Stimulated activated naive CD8-positive, alpha-beta T cell treated with anti-CD3 and anti-CD28 coated beads, Interleukin-15, Interleukin-2, amounts not matched to agents 100 U/mL and 50 U/mL, for 24 hours (primary cell): ENCODE measurements around the gene HS6ST3.
"Not testable (repeated sequence)": the region's sequence is repeated elsewhere in the genome, so short reads cannot be mapped to it uniquely, and the experiment has no call there.

ENCODE experiments used
- ATAC-seq: fragments of 150-1000 bp; cut with Tn5 transposase; one replicate; pipeline ENCODE4 v1.10.0; 2021
- DNase-seq: peaks from one replicate; pipeline ENCODE4 v3.0.0; 2021

Gene HS6ST3

DNA sequence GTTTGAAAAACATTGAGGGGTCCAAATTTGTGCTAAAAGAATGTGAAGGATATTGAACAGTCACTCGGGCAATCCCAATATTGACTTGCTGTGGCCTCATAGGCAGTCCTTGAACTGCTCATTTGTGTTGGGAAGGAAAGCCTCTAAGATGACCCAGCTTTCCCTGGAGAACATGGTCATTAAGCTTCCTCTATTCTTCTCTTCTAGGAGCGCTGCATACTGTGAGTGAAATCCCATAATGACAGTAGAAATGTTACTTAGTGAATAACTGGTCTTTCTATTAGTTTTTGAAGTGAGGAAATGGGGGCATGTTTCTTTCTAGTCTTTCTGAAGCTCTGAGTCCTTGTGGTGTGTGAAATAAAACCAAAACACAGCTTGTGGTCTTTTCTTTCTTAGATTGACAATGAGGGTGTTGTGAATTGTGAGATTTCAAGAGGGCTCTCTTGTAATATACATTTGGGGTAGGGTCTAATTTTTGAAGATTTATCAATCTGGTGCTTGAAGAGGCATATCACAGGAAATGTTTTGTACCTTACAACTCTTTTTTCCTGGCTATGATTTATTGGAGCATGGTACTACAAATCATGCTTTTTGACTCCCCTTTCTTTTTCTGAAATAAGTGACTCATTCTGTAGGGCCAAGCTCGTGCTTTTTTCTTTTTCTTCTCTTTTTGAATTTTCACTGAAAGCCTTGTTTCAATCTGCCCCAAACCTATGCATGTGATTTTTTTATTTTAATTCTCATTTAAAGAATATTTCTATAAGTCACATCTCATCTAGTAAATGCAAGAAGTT lies 653.6 kb downstream of the HS6ST3 start:
- no peak for ATAC-seq

DNA sequence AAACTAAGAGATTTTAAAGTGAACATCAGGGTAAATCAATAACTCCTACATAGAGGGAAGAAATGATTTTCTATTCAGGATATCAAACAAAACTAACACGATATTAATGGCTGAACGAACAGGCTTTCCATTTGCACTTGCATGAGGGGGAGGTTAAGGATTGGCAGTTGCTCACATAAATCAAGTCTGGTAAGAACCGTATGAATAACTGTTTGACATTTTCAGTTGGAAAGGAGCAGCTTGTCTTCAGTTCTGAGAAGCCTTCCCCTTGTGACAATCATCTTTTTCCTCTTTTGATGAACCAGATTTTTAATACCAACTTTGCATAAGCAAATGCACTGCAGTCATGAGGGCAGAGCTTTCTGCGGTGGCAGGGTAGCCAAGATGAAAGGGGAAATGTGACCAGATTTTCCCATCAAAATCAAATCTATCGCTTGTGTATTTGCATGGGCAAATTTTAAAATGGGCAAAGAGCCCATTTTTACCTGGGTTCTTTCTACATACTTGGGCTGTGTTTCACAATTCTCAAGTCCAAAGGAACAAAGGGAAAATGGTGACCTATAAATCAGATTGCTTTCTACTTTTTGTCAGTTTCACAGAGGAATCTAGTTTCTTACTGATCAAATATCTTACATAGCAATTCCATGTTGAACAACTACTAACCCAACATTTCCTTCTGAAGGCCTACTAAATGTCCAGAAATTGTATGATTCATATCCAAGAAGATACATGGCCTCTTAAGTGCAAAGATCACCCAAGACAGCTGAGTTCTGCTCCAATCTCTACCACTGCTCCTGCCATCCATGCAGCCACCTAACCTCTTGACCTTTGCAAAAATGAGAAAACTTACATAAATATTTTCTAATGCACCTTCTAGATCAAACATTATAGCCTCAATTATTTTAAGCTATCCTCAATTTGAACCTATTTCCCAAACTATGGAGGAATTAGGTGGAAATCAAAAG lies 654.7 kb downstream of the HS6ST3 start:
- ATAC-seq (no peak), DNase-seq (no peak)

More for the DNA sequence above, 653.6 kb downstream of the HS6ST3 start:
- DNase-seq, result no peak

DNA sequence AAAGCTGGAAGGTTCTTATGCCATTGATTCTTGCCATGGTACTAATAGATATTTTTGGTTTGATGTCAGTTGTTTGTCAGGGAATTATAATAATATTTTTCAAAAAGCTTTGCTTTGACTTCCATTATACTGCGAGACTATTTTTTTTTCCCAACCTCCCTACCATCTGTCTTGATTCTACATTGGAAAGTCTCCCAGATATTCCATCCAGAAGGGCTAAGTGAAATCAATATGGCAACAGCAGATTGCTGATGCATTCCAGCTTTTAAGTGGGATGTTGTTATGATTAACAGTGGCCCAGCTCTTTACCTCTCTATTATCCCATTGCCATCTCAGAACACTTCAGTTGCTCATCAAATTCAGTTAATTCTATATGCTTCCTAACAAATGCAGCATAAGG lies 657.0 kb downstream of the HS6ST3 start:
- DNase-seq (no peak), ATAC-seq (no peak)

DNA sequence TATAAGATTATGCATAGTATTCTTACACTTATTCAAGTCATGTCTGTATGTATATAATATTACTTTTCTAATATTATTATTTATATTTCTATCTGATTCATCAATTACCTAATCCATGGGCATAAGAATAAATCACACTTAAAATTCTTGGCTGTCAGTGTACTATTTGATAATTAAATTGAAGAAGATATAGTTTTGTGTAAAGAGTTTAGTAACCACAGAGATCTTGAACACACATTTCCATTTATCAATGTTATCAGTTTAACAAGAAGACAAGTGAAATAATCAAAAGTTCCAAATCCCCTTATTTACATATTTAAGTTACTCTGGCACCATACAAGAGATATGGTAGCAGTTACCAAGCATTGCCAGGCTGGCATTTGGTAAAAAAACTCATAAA lies 659.9 kb downstream of the HS6ST3 start:
- no peak for DNase-seq
- no peak for ATAC-seq

DNA sequence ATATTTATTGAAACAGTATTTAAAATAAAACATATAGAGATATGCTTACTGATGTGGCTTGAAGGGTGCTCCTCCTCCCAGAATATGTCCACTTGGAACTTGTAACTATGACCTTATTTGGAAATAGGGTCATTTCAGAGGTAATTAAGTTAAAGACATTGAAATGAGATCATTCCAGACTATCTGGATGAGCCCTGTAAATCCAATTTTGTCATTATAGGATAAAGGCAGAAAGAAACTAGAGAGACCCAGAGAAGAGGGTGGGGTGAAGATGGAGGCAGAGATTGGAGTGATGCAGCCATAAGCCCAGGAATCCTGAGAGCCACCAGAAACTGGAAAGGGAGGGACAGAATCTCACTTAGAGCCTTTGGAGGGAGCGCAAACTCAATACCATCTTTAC lies 661.2 kb downstream of the HS6ST3 start:
- ATAC-seq, result no peak

DNA sequence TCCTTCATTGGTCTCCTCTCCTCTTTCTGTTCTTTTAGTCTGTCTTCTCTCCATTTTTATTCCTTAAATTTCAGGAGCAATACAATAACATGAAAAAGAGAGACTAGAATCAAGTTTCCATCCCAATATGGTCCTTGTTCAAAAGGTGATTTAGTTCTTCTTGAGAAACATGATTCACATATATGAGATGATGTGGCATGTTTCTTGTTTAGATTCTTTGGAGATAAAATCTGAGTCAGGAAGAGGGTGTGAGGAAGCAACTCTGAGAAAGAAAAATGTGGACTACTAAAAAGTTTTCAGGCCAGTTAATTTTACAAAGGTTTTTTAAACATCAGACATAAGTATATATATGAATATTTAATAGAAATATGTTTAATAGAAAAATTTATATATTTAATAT lies 673.0 kb downstream of the HS6ST3 start:
- DNase-seq, result no peak
- ATAC-seq, result no peak

More for the DNA sequence above, 661.2 kb downstream of the HS6ST3 start:
- no peak for DNase-seq

GRCh38 chr13:96766306-96766705 lies 676.4 kb downstream of the HS6ST3 start:
- no peak for ATAC-seq
- no peak for DNase-seq

DNA sequence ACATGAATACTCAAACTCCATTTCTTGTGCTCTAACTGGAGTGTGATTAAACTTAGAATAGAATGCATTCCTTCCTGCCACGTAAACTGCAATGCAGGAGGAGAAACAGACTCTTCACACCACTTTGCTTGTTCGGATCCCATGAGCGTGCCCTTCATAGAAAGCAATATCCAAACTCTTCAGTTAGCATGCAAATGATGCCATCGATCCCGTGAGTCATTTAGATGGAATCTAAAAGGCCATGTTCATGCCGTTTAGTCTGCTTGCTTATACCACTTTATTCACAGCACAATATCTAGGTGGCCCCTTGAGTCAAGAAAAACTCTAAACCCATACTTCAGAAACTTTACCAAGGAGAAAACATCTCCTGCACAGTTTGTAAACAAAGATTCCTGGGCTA lies 678.6 kb downstream of the HS6ST3 start:
- ATAC-seq, result no peak
- DNase-seq, result no peak

DNA sequence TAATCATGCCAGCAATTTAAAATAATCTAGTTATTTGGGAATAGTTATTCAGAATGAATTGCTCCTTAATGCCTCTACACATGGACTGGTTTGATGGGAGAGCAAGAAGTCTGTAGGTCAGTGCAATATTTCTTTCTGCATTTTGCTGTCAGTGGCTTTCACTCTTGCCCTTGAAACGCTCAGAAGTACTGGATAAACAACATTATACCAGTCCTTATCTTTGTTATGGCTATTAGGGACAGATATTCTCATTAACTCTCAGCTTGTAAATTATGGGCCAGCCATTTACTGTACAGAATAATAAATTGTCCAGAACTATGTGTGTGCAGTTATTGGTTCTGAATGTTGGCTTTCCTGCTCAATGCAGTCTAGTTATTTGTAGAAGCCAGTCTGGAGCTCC lies 680.0 kb downstream of the HS6ST3 start:
- no peak for ATAC-seq
- DNase-seq, result no peak

DNA sequence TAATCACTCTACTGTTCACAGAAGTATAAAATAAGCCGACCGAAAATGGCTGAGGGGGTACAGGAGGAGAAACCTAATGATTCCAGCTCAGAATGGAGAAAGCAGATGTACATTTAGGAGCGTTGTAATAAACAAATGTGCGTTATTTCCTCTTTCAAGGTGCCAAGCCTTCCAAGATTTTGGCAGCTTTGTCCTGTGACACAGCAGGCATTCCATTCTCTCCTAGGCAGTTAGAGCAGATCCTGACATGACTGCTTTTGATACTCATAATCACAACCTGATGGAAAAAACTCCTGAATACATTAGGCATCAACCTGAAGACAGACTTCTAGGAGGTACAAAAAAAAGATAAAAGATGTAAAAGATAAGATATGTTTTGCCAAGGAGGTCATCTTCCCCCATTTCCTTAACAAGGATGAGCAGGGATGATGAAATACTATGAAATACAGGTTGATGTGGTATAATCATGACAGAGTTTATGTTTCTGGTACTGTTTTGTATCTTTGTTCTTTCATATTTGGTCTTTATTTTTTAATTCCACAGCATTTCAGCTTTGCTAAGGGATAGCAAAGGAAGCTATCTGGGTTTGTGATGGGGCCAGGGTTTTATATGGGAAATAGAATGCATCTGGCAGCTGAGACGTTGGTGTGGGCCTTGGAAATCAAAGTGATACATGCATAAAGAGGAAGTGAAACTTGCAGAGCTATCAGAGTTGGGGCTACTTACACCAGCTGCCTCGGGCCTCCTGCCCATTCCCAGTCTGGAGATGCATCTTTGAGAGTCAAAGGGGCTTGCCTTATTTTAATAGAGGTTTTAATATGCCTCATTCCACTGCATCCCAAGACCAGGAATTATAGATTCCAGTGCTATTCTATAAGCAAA lies 681.8 kb downstream of the HS6ST3 start:
- ATAC-seq (no peak), DNase-seq (no peak)

GRCh38 chr13:96772426-96772825 lies 682.5 kb downstream of the HS6ST3 start:
- DNase-seq (no peak), ATAC-seq (no peak)

DNA sequence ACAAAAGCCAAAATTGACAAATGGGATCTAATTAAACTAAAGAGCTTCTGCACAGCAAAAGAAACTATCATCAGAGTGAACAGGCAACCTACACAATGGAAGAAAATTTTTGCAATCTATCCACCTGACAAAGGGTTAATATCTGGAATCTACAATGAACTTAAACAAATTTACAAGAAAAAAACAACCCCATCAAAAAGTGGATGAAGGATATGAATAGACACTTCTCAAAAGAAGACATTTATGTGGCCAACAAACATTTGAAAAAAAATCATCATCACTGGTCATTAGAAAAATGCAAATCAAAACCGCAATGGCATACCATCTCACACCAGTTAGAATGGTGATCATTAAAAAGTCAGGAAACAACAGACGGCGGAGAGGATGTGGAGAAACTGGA lies 688.4 kb downstream of the HS6ST3 start:
- not testable (repeated sequence) for DNase-seq, ATAC-seq

- DNase-seq (no peak), ATAC-seq (no peak)
Observed at GRCh38 chr13:96779691-96780090, 689.8 kb downstream of the HS6ST3 start.

DNA sequence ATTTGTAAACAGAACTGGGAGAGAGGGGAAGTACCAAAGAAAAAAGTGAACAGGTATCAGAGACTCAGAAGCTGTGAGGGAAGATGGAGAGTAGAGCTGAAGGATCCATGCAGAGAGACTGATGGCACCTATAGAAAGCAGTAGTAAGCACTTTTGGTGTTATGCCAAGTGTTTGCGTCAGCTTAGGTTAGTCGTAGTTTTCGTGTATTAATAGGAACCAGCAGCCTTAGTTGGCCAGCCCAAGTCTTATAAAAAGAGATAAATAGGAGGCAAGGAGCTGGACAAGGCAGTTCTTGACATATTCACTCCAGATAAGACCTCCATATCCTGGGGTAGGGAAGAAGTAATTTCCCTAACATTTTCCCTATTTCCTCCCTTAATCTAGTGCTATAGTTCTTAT lies 690.2 kb downstream of the HS6ST3 start:
- DNase-seq, result no peak
- ATAC-seq, result no peak

DNA sequence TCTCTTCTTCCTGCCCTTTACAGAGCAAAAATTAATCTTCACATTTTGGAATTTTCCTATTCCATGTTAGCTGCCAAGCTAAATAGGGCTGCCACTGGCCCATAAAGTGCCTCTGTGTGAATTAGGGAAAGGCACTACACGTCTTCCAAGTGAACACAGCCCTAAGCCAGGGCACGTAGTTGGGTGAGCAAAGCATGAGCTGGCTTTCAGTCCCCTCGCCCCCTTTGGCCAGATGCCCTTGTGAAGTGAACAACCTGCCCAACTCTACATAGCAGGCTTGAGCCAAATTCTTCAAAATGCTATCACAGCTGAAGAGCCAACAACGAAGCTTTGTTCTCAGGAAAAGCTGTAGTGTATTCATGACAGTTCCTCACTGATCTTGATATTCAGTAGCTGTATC lies 691.2 kb downstream of the HS6ST3 start:
- ATAC-seq (no peak), DNase-seq (no peak)

GRCh38 chr13:96782186-96782585 lies 692.3 kb downstream of the HS6ST3 start:
- ATAC-seq (no peak), DNase-seq (no peak)

GRCh38 chr13:96783057-96783456 lies 693.1 kb downstream of the HS6ST3 start:
- DNase-seq, result no peak
- ATAC-seq, result no peak

DNA sequence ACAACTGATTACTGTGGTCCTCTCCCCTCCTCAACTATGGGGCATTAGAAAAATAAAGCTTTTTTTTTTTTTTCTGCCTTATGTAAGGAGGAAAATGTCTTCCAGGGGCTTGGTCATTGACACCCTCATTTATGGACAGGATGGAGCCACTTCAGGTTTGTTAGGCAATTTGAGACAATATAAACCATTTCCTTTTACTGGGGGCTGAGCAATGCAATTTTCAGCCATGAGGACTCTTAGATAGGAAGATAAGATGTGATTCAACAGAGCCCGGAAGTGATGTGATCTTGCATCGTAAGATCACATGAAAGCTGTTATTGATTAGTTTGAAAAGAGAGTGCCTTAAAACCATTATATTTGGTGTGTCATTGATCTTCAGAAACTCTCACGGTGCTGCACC lies 693.6 kb downstream of the HS6ST3 start:
- DNase-seq, result no peak
- ATAC-seq, result no peak

DNA sequence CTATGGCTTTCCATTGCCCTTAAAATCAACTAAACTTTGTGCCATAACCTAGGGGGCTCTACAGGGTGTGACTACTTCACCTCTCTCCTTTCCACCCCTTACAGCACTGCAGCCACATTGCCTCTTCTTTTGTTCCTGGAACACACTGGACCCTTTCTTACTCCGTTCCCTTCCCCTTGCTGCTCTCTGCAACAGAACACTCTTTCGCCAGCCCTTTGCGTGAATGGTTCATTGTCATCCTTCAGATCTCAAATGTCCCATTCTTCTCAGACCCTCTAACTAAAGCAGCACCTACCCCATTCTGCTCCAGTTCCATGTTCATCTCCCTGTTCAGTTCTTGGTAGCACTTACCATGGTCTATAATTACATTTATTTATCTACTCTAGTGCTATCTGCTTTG lies 696.1 kb downstream of the HS6ST3 start:
- ATAC-seq (no peak), DNase-seq (no peak)

DNA sequence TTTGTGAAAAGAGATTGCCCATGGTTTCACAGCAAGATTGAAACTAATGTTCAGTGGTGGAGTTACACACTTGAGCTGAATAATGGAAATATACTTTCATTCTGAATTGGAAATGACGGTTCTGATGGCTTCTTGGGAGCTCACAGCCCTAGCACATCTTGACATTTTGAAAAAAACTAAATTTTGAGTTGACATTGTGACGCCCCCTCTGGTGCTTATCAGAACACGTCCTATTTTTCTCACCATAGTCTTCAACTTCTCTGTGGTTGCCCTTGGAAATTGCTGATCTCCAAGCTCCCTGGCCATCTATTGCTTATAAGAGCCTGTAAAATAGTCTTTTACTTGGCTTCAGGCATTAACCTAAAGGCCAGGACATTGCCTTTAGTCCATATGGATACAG lies 702.3 kb downstream of the HS6ST3 start:
- DNase-seq, result no peak
- no peak for ATAC-seq

- DNase-seq (no peak), ATAC-seq (no peak)
Observed at GRCh38 chr13:96792736-96793403, 703.0 kb downstream of the HS6ST3 start.

- no peak for ATAC-seq
- no peak for DNase-seq
Observed at GRCh38 chr13:96793404-96793755, 703.5 kb downstream of the HS6ST3 start.
